ENCODE measurements around the gene C22orf42. TPM values are rescaled to one million over a fixed set of nuclear protein-coding genes. Genes with fewer than 3 reads are reported as not detected.

Gene C22orf42
- total RNA-seq (2014; rRNA removed; shearing (Covaris generic)): not detected in 2 replicates

- Histone ChIP-seq H3K27ac (no peak within 1 kb of the TSS), H3K36me3 (no peaks in the 10 kb centered on the region), H3K9me3 (replicated peaks) (no peaks in the 10 kb centered on the region), H3K4me3 (no peak within 1 kb of the TSS), H3K4me1 (no peaks in the 10 kb centered on the region), H3K27me3 (no peaks in the 10 kb centered on the region; the same call in 1 of the 2 replicates)
- no peak for DNase-seq
Observed at GRCh38 chr22:32158712-32159533, at the start of gene C22orf42. C22orf42 (minus strand) TSS chr22:32159303; CDS start chr22:32159215, 88 bp downstream.

GRCh38 chr22:32208681-32209080 lies 49.6 kb upstream of the C22orf42 start:
- DNase-seq: peak; percentile 13 to 26
- Histone ChIP-seq H3K27me3 (no peaks in the 10 kb centered on the region), H3K27ac (no peak overlapping the region), H3K36me3 (no peaks in the 10 kb centered on the region), H3K4me1 (no peaks in the 10 kb centered on the region), H3K4me3 (no peak overlapping the region), H3K9me3 (replicated peaks) (no peaks in the 10 kb centered on the region)

GRCh38 chr22:32207971-32208480 lies 48.9 kb upstream of the C22orf42 start:
- no peak overlapping the region for H3K4me3 ChIP-seq

GRCh38 chr22:32206774-32207758 lies 48.0 kb upstream of the C22orf42 start:
- H3K27me3 ChIP-seq: no peaks in the 10 kb centered on the region
- no peaks in the 10 kb centered on the region for H3K4me1 ChIP-seq
- DNase-seq: peak in 1 of 2 experiments; percentile 37
- no peaks in the 10 kb centered on the region for H3K9me3 ChIP-seq (replicated peaks)
- H3K36me3 ChIP-seq: no peaks in the 10 kb centered on the region
- no peak overlapping the region for H3K4me3 ChIP-seq
- H3K27ac ChIP-seq: no peak overlapping the region

More at GRCh38 chr22:32207971-32208480, 48.9 kb upstream of the C22orf42 start:
- no peaks in the 10 kb centered on the region for H3K27me3 ChIP-seq
- no peaks in the 10 kb centered on the region for H3K4me1 ChIP-seq
- no peaks in the 10 kb centered on the region for H3K9me3 ChIP-seq (replicated peaks)
- no peak overlapping the region for H3K27ac ChIP-seq
- no peaks in the 10 kb centered on the region for H3K36me3 ChIP-seq
- DNase-seq: no peak

- H3K27me3 ChIP-seq: no peaks in the 10 kb centered on the region
- DNase-seq: no peak
Observed at GRCh38 chr22:32205974-32206773, 47.1 kb upstream of the C22orf42 start.

GRCh38 chr22:32204856-32205722 lies 46.0 kb upstream of the C22orf42 start, which contains the start of gene RFPL2:
RFPL2 (minus strand) TSS chr22:32205073; CDS start chr22:32202451, 2,622 bp downstream.
- H3K36me3 ChIP-seq: no peaks in the 10 kb centered on the region
- no peak within 1 kb of the TSS for H3K27ac ChIP-seq
- H3K9me3 ChIP-seq (replicated peaks): no peaks in the 10 kb centered on the region
- H3K27me3 ChIP-seq: no peaks in the 10 kb centered on the region
- H3K4me1 ChIP-seq: no peaks in the 10 kb centered on the region
- DNase-seq: no peak
- no peak within 1 kb of the TSS for H3K4me3 ChIP-seq

More at GRCh38 chr22:32205974-32206773, 47.1 kb upstream of the C22orf42 start:
- H3K27ac ChIP-seq: no peak overlapping the region
- H3K4me3 ChIP-seq: no peak overlapping the region
- H3K9me3 ChIP-seq (replicated peaks): no peaks in the 10 kb centered on the region
- H3K4me1 ChIP-seq: no peaks in the 10 kb centered on the region
- no peaks in the 10 kb centered on the region for H3K36me3 ChIP-seq

GRCh38 chr22:32204040-32204855 lies 45.1 kb upstream of the C22orf42 start:
- no peak overlapping the region for H3K27ac ChIP-seq
- no peaks in the 10 kb centered on the region for H3K27me3 ChIP-seq
- no peaks in the 10 kb centered on the region for H3K36me3 ChIP-seq
- H3K4me1 ChIP-seq: no peaks in the 10 kb centered on the region
- H3K4me3 ChIP-seq: no peak overlapping the region
- no peaks in the 10 kb centered on the region for H3K9me3 ChIP-seq (replicated peaks)
- no peak for DNase-seq

- Histone ChIP-seq H3K27ac (no peak overlapping the region), H3K4me3 (no peak overlapping the region), H3K4me1 (no peaks in the 10 kb centered on the region), H3K27me3 (no peaks in the 10 kb centered on the region), H3K9me3 (replicated peaks) (no peaks in the 10 kb centered on the region), H3K36me3 (no peaks in the 10 kb centered on the region)
- DNase-seq: no peak
Observed at GRCh38 chr22:32203181-32204039, 44.3 kb upstream of the C22orf42 start.

- no peaks in the 10 kb centered on the region for H3K36me3 ChIP-seq
- no peaks in the 10 kb centered on the region for H3K27me3 ChIP-seq
- peak; percentile 32 to 36 for DNase-seq
- no peaks in the 10 kb centered on the region for H3K4me1 ChIP-seq
- H3K9me3 ChIP-seq (replicated peaks): no peaks in the 10 kb centered on the region
- H3K4me3 ChIP-seq: no peak overlapping the region
- H3K27ac ChIP-seq: no peak overlapping the region
Observed at GRCh38 chr22:32202539-32203180, 43.6 kb upstream of the C22orf42 start.

GRCh38 chr22:32202161-32202538 lies 43.0 kb upstream of the C22orf42 start:
- Histone ChIP-seq H3K27me3 (no peaks in the 10 kb centered on the region), H3K27ac (no peak overlapping the region), H3K9me3 (replicated peaks) (no peaks in the 10 kb centered on the region), H3K4me3 (no peak overlapping the region), H3K36me3 (no peaks in the 10 kb centered on the region), H3K4me1 (no peaks in the 10 kb centered on the region)
- DNase-seq: no peak

- no peaks in the 10 kb centered on the region for H3K4me1 ChIP-seq
- H3K27me3 ChIP-seq: no peaks in the 10 kb centered on the region
- no peak for DNase-seq
- H3K9me3 ChIP-seq (replicated peaks): no peaks in the 10 kb centered on the region
- no peak overlapping the region for H3K27ac ChIP-seq
- no peaks in the 10 kb centered on the region for H3K36me3 ChIP-seq
- no peak overlapping the region for H3K4me3 ChIP-seq
Observed at GRCh38 chr22:32200752-32201151, 41.6 kb upstream of the C22orf42 start.
